K562 (cell line): Measurements from ENCODE around the gene TTLL10. TPM values are rescaled to one million over a fixed set of nuclear protein-coding genes. Genes with fewer than 3 reads are reported as not detected.

Experiments
- ATAC-seq: fragments of 200-7000 bp; cut with Tn5 transposase; 3 replicates; pipeline ENCODE4 v1.9.1; 2020; ENCODE audit warnings: moderate library complexity
- BruUV-seq: library from RNA; stranded (reverse); fragments of 400-500 nt; replicated peaks from 2 replicates; lab custom pipeline; 2021; lab: Mats Ljungman, UMichigan
- CTCF ChIA-PET: fragments of 300-600 bp; formaldehyde crosslinking; extraction: SDS; loops from one replicate; lab custom pipeline; 2021; ENCODE audit warnings: low intra/inter-chr PET ratio; lab: Yijun Ruan, JAX
- POLR2A ChIA-PET: fragments of 300-600, 350-650 bp; sonication (Branson Sonifier 250); formaldehyde crosslinking; extraction: SDS; loops from one replicate; lab custom pipeline; 2021; ENCODE audit warnings: antibody characterized with exemption, inconsistent platforms; lab: Yijun Ruan, JAX
- DNase-seq, 4 experiments: peaks; one replicate each; pipeline versions ENCODE4 v3.0.0 to v3.0.0-alpha.2; 2011 to 2018; ENCODE audit warnings: low spot score in 3 of 4, mixed read lengths in 3 of 4; ENCODE audit errors: extremely low read depth in 1 of 4
- FAIRE-seq: peaks from 2 replicates; lab custom pipeline; 2011; peaks lifted over from hg19 to GRCh38; lab: Jason Lieb, UNC
- H2AFZ ChIP-seq: 2 replicates; pipeline ENCODE4 v1.6.0; 2011; ENCODE audit warnings: low read depth, low read length, control low read depth, inconsistent platforms
- H3K27ac ChIP-seq: fragments of 200-600 bp; 3 replicates; pipeline ENCODE4 v1.8.0; 2011; ENCODE audit warnings: low read depth, mild to moderate bottlenecking, control low read depth, inconsistent platforms, low read length, moderate library complexity, mixed read lengths; ENCODE audit errors: extremely low read depth
- H3K27me3 ChIP-seq, 2 experiments: fragments of 300-600 bp in 1 of 2; 2 replicates in 1 of 2; 3 replicates in 1 of 2; pipeline versions ENCODE4 v1.6.0 to v1.8.0; 2011; ENCODE audit warnings: inconsistent platforms in 2 of 2, low read length in 2 of 2, mild to moderate bottlenecking in 1 of 2, mixed read lengths in 1 of 2, moderate library complexity in 1 of 2; ENCODE audit not compliant: control insufficient read depth in 2 of 2, insufficient read depth in 2 of 2
- H3K36me3 ChIP-seq: fragments of 300-600 bp; 3 replicates; pipeline ENCODE4 v1.8.0; 2011; ENCODE audit warnings: mild to moderate bottlenecking, low read length, inconsistent platforms; ENCODE audit not compliant: control insufficient read depth, insufficient read depth
- H3K4me1 ChIP-seq, 2 experiments: fragments of 200-600 bp in 1 of 2; replicated peaks in 1 of 2; 2 replicates in 1 of 2; 3 replicates in 1 of 2; pipeline versions ENCODE4 v1.5.1 to v1.8.0; 2011; ENCODE audit warnings: inconsistent platforms in 2 of 2, low read length in 2 of 2, mild to moderate bottlenecking in 1 of 2, mixed read lengths in 1 of 2, moderate library complexity in 1 of 2; ENCODE audit not compliant: control insufficient read depth in 2 of 2, insufficient read depth in 2 of 2
- H3K4me2 ChIP-seq: 2 replicates; pipeline ENCODE4 v1.6.1; 2011; ENCODE audit warnings: low read length, control low read depth, inconsistent platforms, mixed read lengths; ENCODE audit not compliant: insufficient read depth
- H3K4me3 ChIP-seq: fragments of 200-600 bp; sonication (generic), shearing (Covaris generic); 2 replicates; pipeline ENCODE4 v1.5.1; 2016; ENCODE audit warnings: control low read depth, inconsistent platforms
- H3K79me2 ChIP-seq: fragments of 200-600 bp; 3 replicates; pipeline ENCODE4 v1.8.0; 2011; ENCODE audit warnings: low read length, inconsistent platforms; ENCODE audit not compliant: control insufficient read depth, insufficient read depth
- H3K9ac ChIP-seq, 2 experiments: 2 replicates each; pipeline versions ENCODE4 v1.6.0 to v1.6.1; 2011; ENCODE audit warnings: low read depth in 2 of 2, low read length in 2 of 2, control low read depth in 1 of 2, inconsistent platforms in 1 of 2, mild to moderate bottlenecking in 1 of 2, mixed read lengths in 1 of 2; ENCODE audit not compliant: insufficient read depth in 1 of 2
- H3K9me1 ChIP-seq: one replicate; pipeline ENCODE4 v1.6.0; 2011; ENCODE audit warnings: inconsistent platforms, mild to moderate bottlenecking, low read length, moderate library complexity; ENCODE audit not compliant: control insufficient read depth, insufficient read depth
- H3K9me3 ChIP-seq: replicated peaks from 2 replicates; pipeline ENCODE4 v1.5.1; 2011; ENCODE audit warnings: low read depth, low read length, inconsistent platforms; ENCODE audit not compliant: control insufficient read depth, insufficient read depth
- H4K20me1 ChIP-seq: replicated peaks from 2 replicates; pipeline ENCODE4 v1.6.1; 2011; ENCODE audit warnings: low read length, inconsistent platforms, mixed read lengths; ENCODE audit not compliant: control insufficient read depth, insufficient read depth
- CBX3 ChIP-seq, 2 experiments: IDR thresholded peaks; 1 replicate in 1 of 2; 2 replicates in 1 of 2; pipeline ENCODE4 v1.6.1; 2012; ENCODE audit warnings: inconsistent platforms in 2 of 2, low read length in 2 of 2, borderline replicate concordance in 1 of 2, control low read depth in 1 of 2
- CBX5 ChIP-seq: IDR thresholded peaks from 2 replicates; pipeline ENCODE4 v1.6.1; 2014; ENCODE audit warnings: low read depth, borderline replicate concordance
- EGR1 ChIP-seq: fragments of 450-650 bp; conservative IDR thresholded peaks from 2 replicates; pipeline ENCODE4 v1.6.1; 2017; ENCODE audit warnings: mild to moderate bottlenecking
- ELF4 ChIP-seq: fragments of 450-650 bp; formaldehyde crosslinking; IDR thresholded peaks from 2 replicates; pipeline ENCODE4 v1.4.0; 2022; ENCODE audit warnings: missing genetic modification characterization
- FOS ChIP-seq: IDR thresholded peaks from 3 replicates; pipeline ENCODE4 v1.6.1; 2011; ENCODE audit not compliant: insufficient read length; ENCODE audit errors: extremely low read depth
- HBP1 ChIP-seq: fragments of 450-650 bp; formaldehyde crosslinking; IDR thresholded peaks from 2 replicates; pipeline ENCODE4 v1.4.0; 2022; ENCODE audit warnings: missing genetic modification characterization
- IRF1 ChIP-seq: sonication (generic); formaldehyde crosslinking; IDR thresholded peaks from 2 replicates; pipeline ENCODE4 v1.8.0; 2022; ENCODE audit warnings: missing genetic modification reagents, mild to moderate bottlenecking, borderline replicate concordance
- KDM1A ChIP-seq, 2 experiments: fragments of 450-650 bp; IDR thresholded peaks; 2 replicates each; pipeline ENCODE4 v1.6.1; 2016; ENCODE audit warnings: mild to moderate bottlenecking in 2 of 2
- PYGO2 ChIP-seq: fragments of 450-650 bp; IDR thresholded peaks from 2 replicates; pipeline ENCODE4 v1.6.1; 2016; ENCODE audit warnings: mild to moderate bottlenecking, missing genetic modification characterization, moderate library complexity, missing compliant biosample characterization
- TRIM28 ChIP-seq: fragments of 450-650 bp; IDR thresholded peaks from 2 replicates; pipeline ENCODE4 v1.6.1; 2017
- ZNF121 ChIP-seq: sonication (generic); formaldehyde crosslinking; conservative IDR thresholded peaks from 2 replicates; pipeline ENCODE4 v1.8.0; 2022; ENCODE audit warnings: missing genetic modification reagents
- WGBS: fragments of 100-300 bp; shearing (Covaris generic); methylation state at CpG from one replicate; pipeline ENCODE4 v1.1.6; 2016; ENCODE audit warnings: low coverage, mixed read lengths; ENCODE audit not compliant: insufficient coverage; ENCODE audit errors: missing lambda C conversion rate; 5-methylcytosine and 5-hydroxymethylcytosine counted together
- in situ Hi-C: fragments of 300-500 bp; cut with MboI; formaldehyde crosslinking; loops from 4 replicates; pipeline ENCODE4 v1.15.0; 2018; ENCODE audit warnings: inconsistent platforms, mixed read lengths
- intact Hi-C: fragments of 100-400 bp; cut with micrococcal nuclease; formaldehyde crosslinking; loops from 2 replicates; pipeline ENCODE4 v1.14.2; 2022
- polyA plus RNA-seq, 8 experiments: library from polyadenylated mRNA; depleted of rRNA in 4 of 8; stranded (reverse) in 5 of 8; unstranded in 3 of 8; fragments of >200 nt; fragmentation: Nextera tagmentation in 2 of 8; fragmentation: Illumina TruSeq in 1 of 8; extraction: Ambion mirVana in 2 of 8; extraction: Trizol in 1 of 8; gene quantifications; 2 replicates each; pipeline versions ENCODE4 v1.2.1 to v1.2.3, GENCODE V29; 2011 to 2014; ENCODE audit warnings: inconsistent platforms in 1 of 8, missing spikeins in 1 of 8
- total RNA-seq, 7 experiments: library from RNA; depleted of rRNA in 6 of 7; stranded (reverse); fragments of >200 nt in 6 of 7; fragmentation: Illumina TruSeq in 2 of 7; extraction: Trizol in 2 of 7; gene quantifications; 2 replicates each; pipeline versions ENCODE4 v1.2.1 to v1.2.3, GENCODE V29; 2011 to 2021; ENCODE audit warnings: low replicate concordance in 1 of 7
- TF ChIP-seq, protein P1 (sequence below): sonication (generic); formaldehyde crosslinking; IDR thresholded peaks from 2 replicates; pipeline ENCODE4 v1.8.1; 2023; ENCODE audit warnings: mild to moderate bottlenecking, missing genetic modification reagents

The TTLL10 gene
- total and polyA plus RNA-seq, 9 of the 15 experiments (the other 6 are each of a cell fraction or from before 2014, with no cell fraction given) = not detected

DNA sequence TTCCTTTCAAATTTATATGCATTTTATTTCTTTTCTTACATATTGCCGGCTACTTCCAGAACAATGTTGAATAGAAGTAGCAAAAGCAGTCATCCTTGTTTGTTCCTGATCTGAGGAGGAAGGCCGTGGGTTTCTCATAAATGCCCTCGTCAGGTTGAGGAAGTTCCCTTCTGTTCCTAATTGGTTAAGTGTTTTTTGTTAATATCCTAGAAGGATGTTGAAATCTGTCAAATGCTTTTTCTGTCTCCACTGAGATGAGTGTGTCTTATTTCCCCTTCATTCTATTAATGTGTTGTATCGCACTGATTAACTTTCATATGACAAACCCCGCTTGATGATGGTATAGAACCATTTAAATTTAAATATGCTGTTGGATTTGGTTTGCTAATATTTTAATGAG lies 15.4 kb downstream of the TTLL10 start:
- in situ Hi-C loops = no loop called here
- no peak for DNase-seq
- BruUV-seq = no TSS peak
- no peak overlapping the region for H2AFZ ChIP-seq
- no peaks in the 10 kb centered on the region for H3K79me2 ChIP-seq
- H4K20me1 ChIP-seq = no peaks in the 10 kb centered on the region
- no peak for FAIRE-seq
- no peak overlapping the region for H3K4me3 ChIP-seq
- no peaks in the 10 kb centered on the region; the same call in 1 of the 2 replicates for H3K9me3 ChIP-seq
- TF ChIP-seq IRF1 (CRISPR knock-in tag) = no peak
- TF ChIP-seq, all 486 proteins: peak for 0
- intact Hi-C loops = no loop called here
- Histone ChIP-seq H3K27ac (no peak overlapping the region), H3K36me3 (no peaks in the 10 kb centered on the region), H3K9ac (no peak overlapping the region), H3K4me2 (no peak overlapping the region), H3K27me3 (no peaks in the 10 kb centered on the region; a peak in 1 of 5 replicates), H3K4me1 (peaks cover 10 to 16% of the 10 kb centered on the region in 2 experiments), H3K9me1 (no peaks in the 10 kb centered on the region)
- ChIA-PET POLR2A (no interaction called here), CTCF (no interaction called here)
- WGBS = 25% methylated on average over 5 of the region's 5 CpGs
- ATAC-seq = no peak

DNA sequence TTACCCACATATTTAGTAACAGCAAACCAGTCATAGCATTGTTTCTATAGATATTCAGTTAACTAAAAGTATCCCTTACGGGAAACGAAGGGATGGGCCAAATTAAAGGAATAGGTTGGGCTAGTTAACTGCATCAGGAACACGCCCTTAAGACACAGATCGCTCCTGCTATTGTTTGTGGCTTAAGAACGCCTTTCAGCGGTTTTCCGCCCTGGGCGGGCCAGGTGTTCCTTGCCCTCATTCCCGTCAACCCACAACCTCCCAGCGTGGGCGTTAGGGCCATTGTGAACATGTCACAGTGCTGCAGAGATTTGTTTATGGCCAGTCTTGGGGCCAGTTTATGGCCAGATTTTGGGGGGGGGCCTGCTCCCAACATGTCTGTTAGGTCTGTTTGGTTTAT lies 18.1 kb downstream of the TTLL10 start:
- WGBS = 31% methylated on average over 11 of the region's 11 CpGs
- H3K79me2 ChIP-seq = no peaks in the 10 kb centered on the region
- ATAC-seq (no peak), DNase-seq (no peak), FAIRE-seq (no peak)
- POLR2A ChIA-PET = no interaction called here
- H3K36me3 ChIP-seq = no peaks in the 10 kb centered on the region
- no peaks in the 10 kb centered on the region for H4K20me1 ChIP-seq
- intact Hi-C loops = no loop called here
- H3K4me2 ChIP-seq = no peak overlapping the region
- BruUV-seq = no TSS peak
- no peak overlapping the region for H3K4me3 ChIP-seq
- H3K9ac ChIP-seq = no peak overlapping the region
- in situ Hi-C loops = no loop called here
- CTCF ChIA-PET = no interaction called here
- no peak overlapping the region for H3K27ac ChIP-seq
- H3K27me3 ChIP-seq = no peaks in the 10 kb centered on the region; a peak in 2 of 5 replicates
- H2AFZ ChIP-seq = no peak overlapping the region
- peaks cover 6% of the 10 kb centered on the region; the same call in 1 of the 2 replicates for H3K9me3 ChIP-seq
- peaks cover 0 to 5% of the 10 kb centered on the region in 2 experiments; a peak in 1 of 5 replicates for H3K4me1 ChIP-seq
- H3K9me1 ChIP-seq = no peaks in the 10 kb centered on the region
- TF ChIP-seq ZNF121 = no peak
- 0 out of 2 replicates have a peak, but pooled peaks have one; percentile 21 for TF ChIP-seq EGR1
- no peak for TF ChIP-seq HBP1
- no peak for TF ChIP-seq PYGO2 (tag)
- 0 out of 2 replicates have a peak, but pooled peaks have one; percentile 17 for TF ChIP-seq CBX5
- no peak for TF ChIP-seq ELF4 (CRISPR knock-in tag)
- no peak for TF ChIP-seq FOS
- TF ChIP-seq KDM1A (IDR thresholded peaks at IDR 0.05) = peak in 1 of 2 experiments; percentile 23; a peak in 1 of 4 replicates
- TF ChIP-seq CBX3 (IDR thresholded peaks at IDR 0.05; ENCODE audit: borderline replicate concordance in 1 of 2, low read length in 2 of 2) = peak in 1 of 2 experiments; percentile 72; a peak in 1 of 3 replicates
- TF ChIP-seq TRIM28 = 0 out of 2 replicates have a peak, but pooled peaks have one; percentile 31
- TF ChIP-seq, protein P1, sequence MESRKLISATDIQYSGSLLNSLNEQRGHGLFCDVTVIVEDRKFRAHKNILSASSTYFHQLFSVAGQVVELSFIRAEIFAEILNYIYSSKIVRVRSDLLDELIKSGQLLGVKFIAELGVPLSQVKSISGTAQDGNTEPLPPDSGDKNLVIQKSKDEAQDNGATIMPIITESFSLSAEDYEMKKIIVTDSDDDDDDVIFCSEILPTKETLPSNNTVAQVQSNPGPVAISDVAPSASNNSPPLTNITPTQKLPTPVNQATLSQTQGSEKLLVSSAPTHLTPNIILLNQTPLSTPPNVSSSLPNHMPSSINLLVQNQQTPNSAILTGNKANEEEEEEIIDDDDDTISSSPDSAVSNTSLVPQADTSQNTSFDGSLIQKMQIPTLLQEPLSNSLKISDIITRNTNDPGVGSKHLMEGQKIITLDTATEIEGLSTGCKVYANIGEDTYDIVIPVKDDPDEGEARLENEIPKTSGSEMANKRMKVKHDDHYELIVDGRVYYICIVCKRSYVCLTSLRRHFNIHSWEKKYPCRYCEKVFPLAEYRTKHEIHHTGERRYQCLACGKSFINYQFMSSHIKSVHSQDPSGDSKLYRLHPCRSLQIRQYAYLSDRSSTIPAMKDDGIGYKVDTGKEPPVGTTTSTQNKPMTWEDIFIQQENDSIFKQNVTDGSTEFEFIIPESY (CRISPR knock-in tag) = peak; percentile 85
